AG04450 (cell line): ENCODE results near the gene HOXA2. TPM values are rescaled to one million over a fixed set of nuclear protein-coding genes. Genes with fewer than 3 reads are reported as not detected.

Experiments used
- CTCF ChIA-PET: fragments of 300-600, 350-600 bp; formaldehyde crosslinking; extraction: SDS; loops from one replicate; lab custom pipeline; 2022; ENCODE audit warnings: antibody characterized with exemption, inconsistent platforms; lab: Charles Lee
- POLR2A ChIA-PET: fragments of 350-600 bp; formaldehyde crosslinking; extraction: SDS; loops from one replicate; lab custom pipeline; 2021; ENCODE audit warnings: antibody characterized with exemption, inconsistent platforms; lab: Yijun Ruan, JAX
- DNase-seq: peaks from one replicate; pipeline ENCODE4 v3.0.0-alpha.2; 2011; ENCODE audit warnings: low read depth, low spot score
- H3K27ac ChIP-seq: one replicate; pipeline ENCODE4 v1.5.1; 2012; ENCODE audit warnings: low read depth, low read length, control low read depth
- H3K27me3 ChIP-seq: one replicate; pipeline ENCODE4 v1.6.0; 2012; ENCODE audit warnings: low read length; ENCODE audit not compliant: control insufficient read depth, insufficient read depth
- H3K4me3 ChIP-seq: 2 replicates; pipeline ENCODE4 v1.5.1; 2011; ENCODE audit warnings: mild to moderate bottlenecking, low read depth, low read length, control low read depth
- H3K9me3 ChIP-seq: 2 replicates; pipeline ENCODE4 v1.5.1; 2012; ENCODE audit warnings: low read length; ENCODE audit not compliant: control insufficient read depth, insufficient read depth
- CTCF ChIP-seq: IDR thresholded peaks from 2 replicates; pipeline ENCODE4 v1.5.1; 2011; ENCODE audit warnings: low read depth, low read length, control low read depth, inconsistent platforms
- polyA plus RNA-seq: library from polyadenylated mRNA; depleted of rRNA; stranded (reverse); fragments of >200 nt; gene quantifications from 2 replicates; pipeline ENCODE4 v1.2.3, GENCODE V29; 2011

HOXA2 gene
- polyA plus RNA-seq, 1 experiment = 4.1 TPM

- peak overlapping the region; percentile 84 for H3K4me3 ChIP-seq
- DNase-seq = no peak
- no peaks in the 10 kb centered on the region for H3K9me3 ChIP-seq
- POLR2A ChIA-PET = interaction anchor here (0.6 to 1.9 kb wide), 12 partner anchors 10 to 83 kb away, joined by 3 to 11 read pairs (median 6); partner anchors contain the start of genes HOXA1 and HOXA5
- no peaks in the 10 kb centered on the region for H3K27me3 ChIP-seq
- TF ChIP-seq CTCF = no peak
- peak overlapping the region; percentile 98 for H3K27ac ChIP-seq
- CTCF ChIA-PET = interaction anchor here (1.1 to 1.7 kb wide), 7 partner anchors 10 to 283 kb away, joined by 3 to 12 read pairs (median 4); partner anchors contain the start of gene HOXA5
Measured at GRCh38 chr7:27114881-27115220, 12.4 kb upstream of the HOXA2 start.

GRCh38 chr7:27113991-27114769 lies 11.7 kb upstream of the HOXA2 start:
- Histone ChIP-seq H3K27ac (peak overlapping the region; percentile 98), H3K4me3 (peak overlapping the region; percentile 84), H3K27me3 (no peaks in the 10 kb centered on the region), H3K9me3 (no peaks in the 10 kb centered on the region)
- POLR2A ChIA-PET = interaction anchor here (0.5 to 1.9 kb wide), 11 partner anchors 9 to 916 kb away, joined by 3 to 11 read pairs (median 3); partner anchors contain the start of genes HOXA4 and HOXA5
- DNase-seq = no peak
- CTCF ChIA-PET = interaction anchor here (1.1 to 1.7 kb wide), 6 partner anchors 10 to 283 kb away, joined by 3 to 4 read pairs (median 4); no protein-coding TSS in a partner anchor
- TF ChIP-seq CTCF = no peak

- DNase-seq = peak; percentile 82
- no peaks in the 10 kb centered on the region for H3K27me3 ChIP-seq
- TF ChIP-seq CTCF = no peak
- no peaks in the 10 kb centered on the region for H3K9me3 ChIP-seq
- ChIA-PET CTCF (interaction anchor here (0.6 to 1.0 kb wide), 4 partner anchors 28 to 435 kb away, joined by 3 to 8 read pairs (median 4); partner anchors contain the start of gene HOXA5), POLR2A (interaction anchor here (0.6 to 1.8 kb wide), 10 partner anchors 8 to 39 kb away, joined by 3 to 9 read pairs (median 3); partner anchors contain the start of genes HOXA3, HOXA4 and HOXA5)
- peak overlapping the region; percentile 84 for H3K4me3 ChIP-seq
- peak overlapping the region; percentile 98 for H3K27ac ChIP-seq
Measured at GRCh38 chr7:27112955-27113949, 10.8 kb upstream of the HOXA2 start.

- POLR2A ChIA-PET = interaction anchor here (0.7 to 1.5 kb wide), 4 partner anchors 11 to 40 kb away, joined by 3 to 6 read pairs (median 3); partner anchors contain the start of gene HOXA3
- no peak for DNase-seq
Measured at GRCh38 chr7:27112361-27112760, 9.9 kb upstream of the HOXA2 start.

More at GRCh38 chr7:27112361-27112760, 9.9 kb upstream of the HOXA2 start:
- CTCF ChIA-PET = interaction anchor here (0.6 to 1.0 kb wide), 4 partner anchors 29 to 434 kb away, joined by 3 to 8 read pairs (median 4); partner anchors contain the start of gene HOXA5
- Histone ChIP-seq H3K4me3 (peak overlapping the region; percentile 84), H3K9me3 (no peaks in the 10 kb centered on the region), H3K27ac (no peak overlapping the region), H3K27me3 (no peaks in the 10 kb centered on the region)
- TF ChIP-seq CTCF = no peak
